Aorta (tissue), 5 donors: ENCODE data around the gene BROX. TPM values are rescaled to one million over a fixed set of nuclear protein-coding genes. Genes with fewer than 3 reads are reported as not detected.
A peak's percentile ranks its signal among the peaks of the same experiment; 100 is the strongest.
"Not testable (repeated sequence)": the region's sequence is repeated elsewhere in the genome, so short reads cannot be mapped to it uniquely, and the experiment has no call there.

Experiments
- ATAC-seq: fragments of 200-7000 bp; cut with Tn5 transposase; one replicate; pipeline ENCODE4 v1.9.1; 2022; ENCODE audit warnings: moderate library complexity; ENCODE audit not compliant: low FRiP score
- DNase-seq, 2 donors: peaks; one replicate each; pipeline ENCODE4 v3.0.0-alpha.2; 2020
- H3K27ac ChIP-seq, 2 donors: one replicate each; pipeline ENCODE4 v1.5.1; 2013; ENCODE audit warnings: low read length in 2 of 2, mild to moderate bottlenecking in 2 of 2, moderate library complexity in 2 of 2, control low read depth in 1 of 2, inconsistent platforms in 1 of 2, low read depth in 1 of 2
- H3K27me3 ChIP-seq, 2 donors: one replicate each; pipeline ENCODE4 v1.6.1; 2013; ENCODE audit warnings: control low read depth in 1 of 2, low read length in 1 of 2, mild to moderate bottlenecking in 1 of 2, moderate library complexity in 1 of 2; ENCODE audit not compliant: insufficient read depth in 2 of 2, control insufficient read depth in 1 of 2
- H3K36me3 ChIP-seq, 2 donors: one replicate each; pipeline ENCODE4 v1.6.1; 2013; ENCODE audit warnings: control low read depth in 1 of 2, low read length in 1 of 2, mild to moderate bottlenecking in 1 of 2; ENCODE audit not compliant: insufficient read depth in 2 of 2, control insufficient read depth in 1 of 2
- H3K4me1 ChIP-seq, 2 donors: one replicate each; pipeline ENCODE4 v1.6.1; 2013; ENCODE audit warnings: low read length in 2 of 2, control low read depth in 1 of 2, mild to moderate bottlenecking in 1 of 2, moderate library complexity in 1 of 2; ENCODE audit not compliant: insufficient read depth in 2 of 2, control insufficient read depth in 1 of 2
- H3K4me3 ChIP-seq, 2 donors: one replicate each; pipeline ENCODE4 v1.5.1; 2013; ENCODE audit warnings: low read length in 2 of 2, control low read depth in 1 of 2, mild to moderate bottlenecking in 1 of 2
- H3K9me3 ChIP-seq: one replicate; pipeline ENCODE4 v1.6.1; 2013; ENCODE audit warnings: mild to moderate bottlenecking, low read length; ENCODE audit not compliant: control insufficient read depth
- WGBS, 2 donors: extraction: QIAGEN DNeasy Blood & Tissue Kit; methylation state at CpG; one replicate each; pipeline ENCODE4 v1.1.7; 2013; 5-methylcytosine and 5-hydroxymethylcytosine counted together
- intact Hi-C, 2 donors: fragments of 100-400 bp; cut with DNase I; formaldehyde crosslinking; loops; one replicate each; pipeline versions ENCODE4 v1.14.2 to v1.15.0; 2022
- polyA plus RNA-seq, 2 donors: library from polyadenylated mRNA; stranded (reverse); fragments of 200-250 nt; gene quantifications; one replicate each; pipeline ENCODE4 v1.2.3, GENCODE V29; 2013
- total RNA-seq, 2 donors: library from RNA; stranded (reverse); fragmentation: NEBNext Ultra II Directional; extraction: Animal tissue kit (Norgen Biotek cat#: 25700); gene quantifications; one replicate each; pipeline ENCODE4 v1.2.1, GENCODE V29; 2021
- donor health status: healthy with polysubstance abuse.
- donor health status: Bipolar disorder and iron deficiency.
- donor health status: DM: no; HTN: no; CAD: no.
- donor health status: DM: no; HTN: no; CAD: no.
- donor health status: DM: yes; HTN: yes; CAD: no.

The BROX gene
- total and polyA plus RNA-seq, 4 donors: 15.0 to 50.7 (median 25.1) TPM

DNA sequence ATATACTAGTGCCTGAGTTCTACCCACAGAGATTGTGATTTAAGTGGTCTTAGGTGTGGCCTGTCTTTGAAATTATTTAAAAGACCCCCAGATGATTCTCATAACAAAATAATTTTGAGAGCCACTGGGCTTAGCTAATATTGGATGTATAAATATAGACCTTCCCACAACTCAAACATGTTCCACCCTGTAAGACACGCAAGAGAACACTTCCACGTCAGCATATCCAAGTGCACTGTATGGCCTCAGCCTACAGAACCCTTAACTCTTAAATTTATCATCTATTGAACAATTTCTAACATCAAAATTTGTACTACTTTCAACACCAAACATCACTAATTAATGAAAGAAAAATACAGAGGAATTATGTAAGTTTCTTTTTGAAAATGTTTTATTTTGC lies 27.1 kb downstream of the BROX start:
- Histone ChIP-seq H3K36me3 (no peaks in the 10 kb centered on the region), H3K27ac (no peak overlapping the region), H3K9me3 (no peaks in the 10 kb centered on the region), H3K4me3 (no peak overlapping the region), H3K27me3 (no peaks in the 10 kb centered on the region), H3K4me1 (no peaks in the 10 kb centered on the region)
- WGBS, 2 donors: 89 to 93% methylated on average over 2 of the region's 2 CpGs
- DNase-seq (no peak), ATAC-seq (no peak)
- intact Hi-C loops: loop anchor here in 1 of 2 donors (5.0 kb wide), 1 partner anchor 343 kb away; no protein-coding TSS in a partner anchor

- WGBS, 2 donors: 74 to 76% methylated on average over 1 of the region's 1 CpG
- Histone ChIP-seq H3K36me3 (no peaks in the 10 kb centered on the region), H3K9me3 (no peaks in the 10 kb centered on the region), H3K4me1 (no peaks in the 10 kb centered on the region), H3K4me3 (no peak overlapping the region), H3K27me3 (no peaks in the 10 kb centered on the region), H3K27ac (no peak overlapping the region)
- intact Hi-C loops: loop anchor here in 1 of 2 donors (5.0 kb wide), 1 partner anchor 342 kb away; no protein-coding TSS in a partner anchor
- DNase-seq (no peak), ATAC-seq (no peak)
These were observed 27.6 kb downstream of the BROX start for GRCh38 chr1:222739929-222740328.

DNA sequence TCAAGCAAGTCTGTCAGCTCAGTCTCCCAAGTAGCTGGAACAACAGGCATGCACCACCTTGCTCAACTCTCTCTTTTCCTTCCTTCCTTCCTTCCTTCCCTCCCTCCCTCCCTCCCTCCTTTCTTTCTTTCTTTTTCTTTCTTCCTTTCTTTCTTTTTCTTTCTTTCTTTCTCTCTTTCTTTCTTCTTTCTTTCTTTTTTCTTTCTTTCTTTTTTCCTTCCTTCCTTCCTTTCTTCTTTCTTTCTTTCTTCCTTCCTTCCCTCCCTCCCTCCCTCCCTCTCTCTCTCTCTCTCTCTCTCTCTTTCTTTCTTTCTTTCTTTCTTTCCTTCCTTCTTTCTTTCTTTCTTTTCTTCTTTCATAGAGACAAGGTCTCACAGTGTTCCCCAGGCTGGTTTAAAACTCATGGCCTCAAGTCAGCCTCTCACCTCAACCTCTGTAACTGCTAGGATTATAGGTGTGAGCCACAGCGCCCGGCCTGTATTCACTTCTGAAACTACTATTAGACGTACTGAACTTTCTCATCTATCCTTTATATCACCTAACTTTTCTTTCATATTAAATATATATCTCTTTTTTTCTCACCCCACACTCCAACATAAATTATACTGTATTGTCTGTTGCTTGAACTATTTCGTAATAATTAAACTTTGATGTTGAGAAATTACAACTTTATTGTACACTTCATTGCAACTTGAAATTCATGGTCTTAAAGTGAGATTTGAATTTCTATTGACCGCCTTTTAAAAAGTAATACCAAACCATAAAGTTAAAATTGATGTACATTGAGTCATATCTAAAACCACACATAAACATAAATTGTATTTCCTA lies 29.5 kb downstream of the BROX start:
- H3K27me3 ChIP-seq, H3K36me3 ChIP-seq, ATAC-seq, H3K9me3 ChIP-seq, H3K27ac ChIP-seq, intact Hi-C loops, H3K4me3 ChIP-seq, H3K4me1 ChIP-seq, DNase-seq: not testable (repeated sequence)
- 93 to 96% methylated on average over 5 of the region's 5 CpGs for WGBS, 2 donors

- intact Hi-C loops: no loop called here
- DNase-seq: no peak
- no peak for ATAC-seq
- Histone ChIP-seq H3K9me3 (no peaks in the 10 kb centered on the region), H3K36me3 (no peaks in the 10 kb centered on the region), H3K4me3 (no peak overlapping the region), H3K27ac (no peak overlapping the region), H3K27me3 (no peaks in the 10 kb centered on the region), H3K4me1 (peaks cover 0 to 2% of the 10 kb centered on the region in 2 donors)
These were observed 37.6 kb downstream of the BROX start for GRCh38 chr1:222749927-222750326.

DNA sequence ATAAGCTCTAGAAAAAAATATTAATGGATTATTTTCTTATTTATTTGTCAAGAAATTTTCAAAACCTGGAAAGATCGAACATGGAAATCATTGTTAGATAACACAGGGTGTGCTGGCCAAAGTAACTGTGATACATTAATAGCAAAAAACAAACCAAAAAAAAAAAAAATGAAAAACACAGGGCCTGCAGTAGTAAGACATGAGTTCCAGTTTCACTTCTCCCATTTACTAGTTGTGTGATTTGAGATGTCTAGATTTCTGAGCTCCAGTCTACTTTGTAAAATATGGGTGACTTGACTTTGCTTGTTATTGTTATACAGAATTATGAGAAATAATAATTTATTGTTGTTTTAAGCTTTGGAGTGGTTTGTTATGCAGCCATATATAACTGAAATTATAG lies 38.3 kb downstream of the BROX start:
- 87 to 91% methylated on average over 1 of the region's 1 CpG for WGBS, 2 donors

GRCh38 chr1:222751255-222751654 lies 38.9 kb downstream of the BROX start:
- no peaks in the 10 kb centered on the region for H3K9me3 ChIP-seq
- 92 to 93% methylated on average over 3 of the region's 3 CpGs for WGBS, 2 donors
- no peak overlapping the region for H3K27ac ChIP-seq
- H3K36me3 ChIP-seq: no peaks in the 10 kb centered on the region
- intact Hi-C loops: no loop called here
- peaks cover 2 to 3% of the 10 kb centered on the region in 2 donors for H3K4me1 ChIP-seq
- H3K4me3 ChIP-seq: no peak overlapping the region
- H3K27me3 ChIP-seq: no peaks in the 10 kb centered on the region
- ATAC-seq (no peak), DNase-seq (no peak)

More for the DNA sequence above, 38.3 kb downstream of the BROX start:
- Histone ChIP-seq H3K4me3 (no peak overlapping the region), H3K4me1 (peaks cover 2 to 3% of the 10 kb centered on the region in 2 donors), H3K27ac (no peak overlapping the region), H3K36me3 (no peaks in the 10 kb centered on the region), H3K27me3 (no peaks in the 10 kb centered on the region), H3K9me3 (no peaks in the 10 kb centered on the region)
- DNase-seq (no peak), ATAC-seq (no peak)
- intact Hi-C loops: no loop called here

DNA sequence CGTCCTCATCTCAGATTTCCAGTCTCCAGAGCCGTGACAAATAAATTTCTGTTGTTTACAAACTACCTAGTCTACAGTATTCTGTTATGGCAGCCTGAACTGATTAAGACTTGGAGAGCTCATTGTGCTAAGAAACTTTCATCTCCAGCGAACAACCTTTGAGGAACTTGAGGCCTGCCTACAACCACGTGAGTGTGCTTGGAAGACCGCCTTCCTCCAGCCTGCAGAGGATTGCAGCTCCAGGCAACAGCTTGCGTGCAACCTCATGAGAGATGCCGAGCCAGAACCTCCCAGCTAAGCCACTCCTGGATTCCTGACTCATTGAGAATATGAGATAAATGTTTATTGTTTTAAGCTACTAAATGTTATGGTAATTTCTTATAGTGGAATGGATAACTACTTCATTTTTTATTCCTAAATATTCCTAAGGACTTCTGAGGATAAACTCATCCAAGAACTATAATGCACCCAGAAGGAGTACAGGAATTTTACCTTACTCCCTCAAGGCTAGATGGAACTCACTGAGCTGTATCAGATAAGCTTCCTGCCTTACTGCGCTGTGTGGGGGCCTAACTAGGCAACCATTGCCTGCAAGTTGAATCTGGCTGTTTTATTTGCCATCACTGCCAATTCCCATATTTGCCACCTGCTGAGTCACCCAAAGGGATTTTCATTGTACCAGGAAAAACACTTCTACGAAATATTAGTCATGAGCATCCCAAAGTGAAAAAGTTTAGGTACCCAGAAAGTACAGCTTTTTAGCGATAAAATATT lies 42.2 kb downstream of the BROX start:
- intact Hi-C loops: no loop called here
- peak overlapping the region in 1 of 2 donors; percentile 88 for H3K27ac ChIP-seq
- DNase-seq: peak; percentile 82 to 91
- no peak overlapping the region for H3K4me3 ChIP-seq
- peak; percentile 86 for ATAC-seq
- H3K36me3 ChIP-seq: no peaks in the 10 kb centered on the region
- no peaks in the 10 kb centered on the region for H3K9me3 ChIP-seq
- 10 to 16% methylated on average over 10 of the region's 10 CpGs for WGBS, 2 donors
- H3K27me3 ChIP-seq: no peaks in the 10 kb centered on the region
- peaks cover 2 to 3% of the 10 kb centered on the region in 2 donors for H3K4me1 ChIP-seq

GRCh38 chr1:222757646-222758268 lies 45.4 kb downstream of the BROX start:
- Histone ChIP-seq H3K27ac (peak overlapping the region in 1 of 2 donors; percentile 52), H3K4me3 (no peak overlapping the region), H3K4me1 (peaks cover 2 to 3% of the 10 kb centered on the region in 2 donors), H3K27me3 (no peaks in the 10 kb centered on the region), H3K36me3 (no peaks in the 10 kb centered on the region), H3K9me3 (no peaks in the 10 kb centered on the region)
- DNase-seq (peak in 1 of 2 donors; percentile 50), ATAC-seq (peak; percentile 65)
- intact Hi-C loops: no loop called here
- 21 to 23% methylated on average over 10 of the region's 10 CpGs for WGBS, 2 donors
